Esophagus muscularis mucosa (tissue), 4 donors: Measurements from ENCODE around the gene METTL6. TPM values are rescaled to one million over a fixed set of nuclear protein-coding genes. Genes with fewer than 3 reads are reported as not detected.
"Not testable (repeated sequence)": the region's sequence is repeated elsewhere in the genome, so short reads cannot be mapped to it uniquely, and the experiment has no call there.

ENCODE experiments used
- DNase-seq: peaks from one replicate; pipeline ENCODE4 v3.0.0-alpha.2; 2017; ENCODE audit errors: extremely low spot score
- H3K27ac ChIP-seq, 4 donors: fragments of 200-600 bp; sonication (generic); replicated peaks in 1 of 4; 1 replicate in 3 of 4; 2 replicates in 1 of 4; pipeline ENCODE4 v1.5.1; 2016 to 2019; ENCODE audit warnings: mild to moderate bottlenecking in 1 of 4
- H3K27me3 ChIP-seq, 4 donors: fragments of 200-600 bp; sonication (generic); one replicate each; pipeline versions ENCODE4 v1.5.1 to v1.6.0; 2016 to 2019
- H3K36me3 ChIP-seq, 4 donors: fragments of 200-600 bp; sonication (generic); one replicate each; pipeline ENCODE4 v1.5.1; 2016 to 2019
- H3K4me1 ChIP-seq, 4 donors: fragments of 200-600 bp; sonication (generic); one replicate each; pipeline ENCODE4 v1.5.1; 2016 to 2019
- H3K4me3 ChIP-seq, 4 donors: fragments of 200-600 bp; sonication (generic); 1 replicate in 2 of 4; 2 replicates in 2 of 4; pipeline ENCODE4 v1.5.1; 2016 to 2019; ENCODE audit warnings: mild to moderate bottlenecking in 4 of 4, moderate library complexity in 1 of 4
- H3K9me3 ChIP-seq, 4 donors: fragments of 200-600 bp; sonication (generic); 1 replicate in 3 of 4; 2 replicates in 1 of 4; pipeline ENCODE4 v1.5.1; 2016 to 2019
- CTCF ChIP-seq, 3 experiments: fragments of 200-600 bp in 2 of 3; fragments of 450-650 bp in 1 of 3; sonication (generic) in 2 of 3; IDR thresholded peaks; one replicate each; pipeline ENCODE4 v1.5.1; 2017 to 2019; ENCODE audit warnings: antibody characterized with exemption in 3 of 3, mild to moderate bottlenecking in 2 of 3, moderate library complexity in 1 of 3
- EP300 ChIP-seq: sonication (generic); formaldehyde crosslinking; IDR thresholded peaks from one replicate; pipeline ENCODE4 v1.6.1; 2017; ENCODE audit warnings: antibody characterized with exemption
- POLR2A ChIP-seq: fragments of 450-650 bp; IDR thresholded peaks from one replicate; pipeline ENCODE4 v1.6.1; 2017; ENCODE audit warnings: antibody characterized with exemption, moderate library complexity, mild to moderate bottlenecking, low read depth
- POLR2AphosphoS5 ChIP-seq, 2 donors: sonication (generic); formaldehyde crosslinking; IDR thresholded peaks; one replicate each; pipeline ENCODE4 v1.6.1; 2017; ENCODE audit warnings: antibody characterized with exemption in 2 of 2
- WGBS: methylation state at CpG from one replicate; pipeline ENCODE4 v1.1.5; 2018; 5-methylcytosine and 5-hydroxymethylcytosine counted together
- intact Hi-C: fragments of 100-400 bp; cut with DNase I; formaldehyde crosslinking; loops from one replicate; pipeline ENCODE4 v1.15.1; 2023
- total RNA-seq, 4 donors: library from RNA; depleted of rRNA; stranded (reverse); fragments of >200 nt; gene quantifications; one replicate each; pipeline versions ENCODE4 v1.1.0 to v1.2.1, GENCODE V29; 2016

The METTL6 gene
- total RNA-seq, 4 donors from 2014 or later, result 10.9 to 18.7 (median 11.8) TPM

GRCh38 chr3:15399970-15400369, 27.4 kb downstream of the METTL6 start:
- H3K4me1 ChIP-seq, result peaks cover 0 to under 1% (median 0%) of the 10 kb centered on the region in 4 donors
- 81% methylated on average over 5 of the region's 5 CpGs for WGBS
- no peaks in the 10 kb centered on the region for H3K36me3 ChIP-seq
- no peaks in the 10 kb centered on the region for H3K27me3 ChIP-seq
- no peaks in the 10 kb centered on the region for H3K9me3 ChIP-seq
- no peak overlapping the region for H3K27ac ChIP-seq
- intact Hi-C loops, result loop anchor here (10.0 kb wide), 1 partner anchor 295 kb away; no protein-coding TSS in a partner anchor
- DNase-seq, result no peak
- no peak overlapping the region for H3K4me3 ChIP-seq
- TF ChIP-seq POLR2AphosphoS5 (IDR thresholded peaks at IDR 0.05) (no peak), CTCF (IDR thresholded peaks at IDR 0.05) (no peak), EP300 (no peak)

- H3K27ac ChIP-seq, H3K4me1 ChIP-seq, H3K9me3 ChIP-seq, H3K36me3 ChIP-seq, intact Hi-C loops, H3K4me3 ChIP-seq, DNase-seq, H3K27me3 ChIP-seq: not testable (repeated sequence)
- 100% methylated on average over 3 of the region's 3 CpGs for WGBS
- peak in 1 of 3 experiments; percentile 34 for TF ChIP-seq CTCF (IDR thresholded peaks at IDR 0.05)
These were observed 28.6 kb downstream of the METTL6 start for GRCh38 chr3:15398731-15399133.

- H3K4me1 ChIP-seq, H3K27ac ChIP-seq, DNase-seq, H3K9me3 ChIP-seq, H3K36me3 ChIP-seq, H3K27me3 ChIP-seq, H3K4me3 ChIP-seq, intact Hi-C loops: not testable (repeated sequence)
- WGBS, result 87% methylated on average over 2 of the region's 2 CpGs
These were observed 34.1 kb downstream of the METTL6 start for GRCh38 chr3:15393252-15393651.

GRCh38 chr3:15391007-15391406, 36.3 kb downstream of the METTL6 start:
- 79% methylated on average over 5 of the region's 5 CpGs for WGBS
- peaks cover 0 to 3% (median 0%) of the 10 kb centered on the region in 4 donors for H3K4me1 ChIP-seq
- TF ChIP-seq CTCF (IDR thresholded peaks at IDR 0.05) (no peak), POLR2AphosphoS5 (IDR thresholded peaks at IDR 0.05) (no peak), POLR2A (no peak), EP300 (no peak)
- peaks cover 0 to 13% (median 6%) of the 10 kb centered on the region in 4 donors for H3K9me3 ChIP-seq
- intact Hi-C loops, result no loop called here
- H3K27ac ChIP-seq, result no peak overlapping the region
- no peak for DNase-seq
- H3K36me3 ChIP-seq, result no peaks in the 10 kb centered on the region
- H3K4me3 ChIP-seq, result no peak overlapping the region
- H3K27me3 ChIP-seq, result no peaks in the 10 kb centered on the region

GRCh38 chr3:15390460-15390859, 36.9 kb downstream of the METTL6 start:
- Histone ChIP-seq H3K27me3 (no peaks in the 10 kb centered on the region), H3K4me1 (peaks cover 0 to 3% (median 0%) of the 10 kb centered on the region in 4 donors), H3K4me3 (no peak overlapping the region), H3K27ac (no peak overlapping the region), H3K9me3 (peaks cover 0 to 14% (median 8%) of the 10 kb centered on the region in 4 donors), H3K36me3 (no peaks in the 10 kb centered on the region)
- 64% methylated on average over 6 of the region's 6 CpGs for WGBS
- intact Hi-C loops, result no loop called here
- DNase-seq, result no peak
- no peak for TF ChIP-seq POLR2A
- no peak for TF ChIP-seq POLR2AphosphoS5 (IDR thresholded peaks at IDR 0.05)
- no peak for TF ChIP-seq EP300
- TF ChIP-seq CTCF (IDR thresholded peaks at IDR 0.05), result no peak

GRCh38 chr3:15388335-15388734, 39.0 kb downstream of the METTL6 start:
- H3K9me3 ChIP-seq, result peaks cover 0 to 14% (median 8%) of the 10 kb centered on the region in 4 donors
- H3K36me3 ChIP-seq, intact Hi-C loops, H3K4me3 ChIP-seq, DNase-seq, H3K4me1 ChIP-seq, H3K27ac ChIP-seq, H3K27me3 ChIP-seq: not testable (repeated sequence)
- WGBS, result 86% methylated on average over 3 of the region's 3 CpGs
